Activated CD4-positive, alpha-beta memory T cell treated with anti-CD3 and anti-CD28 coated beads for 36 hours (primary cell): ENCODE results near the gene NRCAM. TPM values are rescaled to one million over a fixed set of nuclear protein-coding genes. Genes with fewer than 3 reads are reported as not detected.

ENCODE experiments used
- CTCF ChIA-PET: fragments of 350-600 bp; sonication (Branson Sonifier 250); formaldehyde crosslinking; loops from one replicate; lab custom pipeline; 2021; ENCODE audit warnings: antibody characterized with exemption, inconsistent platforms; lab: Charles Lee
- POLR2A ChIA-PET: fragments of 350-600 bp; sonication (Branson Sonifier 250); formaldehyde crosslinking; loops from one replicate; lab custom pipeline; 2021; ENCODE audit warnings: antibody characterized with exemption; lab: Charles Lee
- DNase-seq: peaks from one replicate; pipeline ENCODE4 v3.0.0-alpha.2; 2020
- H3K27ac Mint-ChIP-seq: one replicate; pipeline ENCODE4 v1.8.0; 2021; ENCODE audit warnings: mixed read lengths
- H3K27me3 Mint-ChIP-seq: one replicate; pipeline ENCODE4 v1.8.0; 2021; ENCODE audit warnings: mixed read lengths
- H3K36me3 Mint-ChIP-seq: one replicate; pipeline ENCODE4 v1.8.0; 2021; ENCODE audit warnings: mixed read lengths
- H3K4me1 Mint-ChIP-seq: one replicate; pipeline ENCODE4 v1.8.0; 2021; ENCODE audit warnings: low read depth, mixed read lengths
- H3K4me3 Mint-ChIP-seq: one replicate; pipeline ENCODE4 v1.8.0; 2021; ENCODE audit warnings: mild to moderate bottlenecking, mixed read lengths
- H3K9me3 Mint-ChIP-seq: one replicate; pipeline ENCODE4 v1.8.0; 2021; ENCODE audit warnings: mixed read lengths
- intact Hi-C: fragments of 100-400 bp; cut with micrococcal nuclease; formaldehyde crosslinking; loops from one replicate; pipeline ENCODE4 v1.15.1; 2023
- total RNA-seq, 2 experiments: library from RNA; stranded (reverse); gene quantifications; one replicate each; pipeline ENCODE4 v1.2.3, GENCODE V29; 2021

Gene NRCAM
- total RNA-seq, 2 experiments from 2014 or later, result 0.14 TPM; not detected in 1

GRCh38 chr7:108375668-108376067 is 80.6 kb downstream of the NRCAM start:
- H3K27ac Mint-ChIP-seq, result no peak overlapping the region
- no peaks in the 10 kb centered on the region for H3K4me1 Mint-ChIP-seq
- intact Hi-C loops, result no loop called here
- no peaks in the 10 kb centered on the region for H3K36me3 Mint-ChIP-seq
- no peak overlapping the region for H3K4me3 Mint-ChIP-seq
- DNase-seq, result no peak
- CTCF ChIA-PET, result no interaction called here
- peaks cover 4% of the 10 kb centered on the region for H3K27me3 Mint-ChIP-seq
- POLR2A ChIA-PET, result no interaction called here
- no peaks in the 10 kb centered on the region for H3K9me3 Mint-ChIP-seq

- Mint-ChIP-seq H3K9me3 (no peaks in the 10 kb centered on the region), H3K27ac (no peak overlapping the region), H3K36me3 (no peaks in the 10 kb centered on the region), H3K27me3 (peaks cover 4% of the 10 kb centered on the region), H3K4me3 (no peak overlapping the region), H3K4me1 (no peaks in the 10 kb centered on the region)
- ChIA-PET POLR2A (no interaction called here), CTCF (no interaction called here)
- intact Hi-C loops, result no loop called here
- no peak for DNase-seq
Observed at GRCh38 chr7:108374899-108375298, 81.3 kb downstream of the NRCAM start.

- Mint-ChIP-seq H3K27me3 (peaks cover 5% of the 10 kb centered on the region), H3K9me3 (no peaks in the 10 kb centered on the region), H3K36me3 (no peaks in the 10 kb centered on the region), H3K27ac (no peak overlapping the region), H3K4me3 (no peak overlapping the region), H3K4me1 (no peaks in the 10 kb centered on the region)
- ChIA-PET POLR2A (no interaction called here), CTCF (no interaction called here)
- intact Hi-C loops, result no loop called here
- DNase-seq, result no peak
Observed at GRCh38 chr7:108372618-108373017, 83.6 kb downstream of the NRCAM start.

DNA sequence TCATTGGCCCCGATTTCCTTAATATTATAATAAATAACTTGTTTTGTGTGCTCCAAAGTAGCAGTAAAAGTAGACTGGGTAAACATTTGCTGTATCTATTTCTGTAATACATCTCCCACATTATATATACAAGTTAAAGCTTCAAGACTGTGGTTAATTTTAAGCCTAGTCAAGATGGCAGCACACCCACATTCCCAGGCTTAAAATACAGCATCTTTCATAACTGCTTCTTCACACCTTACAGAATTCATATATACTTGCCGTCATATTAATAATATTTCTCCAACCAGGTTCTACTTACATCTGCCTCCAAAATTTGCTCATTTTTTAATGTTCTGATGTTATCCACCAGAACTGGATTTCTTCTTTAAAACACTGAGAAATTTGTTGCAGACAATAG is 85.6 kb downstream of the NRCAM start:
- no peak for DNase-seq
- H3K36me3 Mint-ChIP-seq, result no peaks in the 10 kb centered on the region
- no peaks in the 10 kb centered on the region for H3K9me3 Mint-ChIP-seq
- peaks cover 5% of the 10 kb centered on the region for H3K27me3 Mint-ChIP-seq
- ChIA-PET CTCF (no interaction called here), POLR2A (no interaction called here)
- intact Hi-C loops, result no loop called here
- H3K4me1 Mint-ChIP-seq, result no peaks in the 10 kb centered on the region
- H3K27ac Mint-ChIP-seq, result no peak overlapping the region
- H3K4me3 Mint-ChIP-seq, result no peak overlapping the region

DNA sequence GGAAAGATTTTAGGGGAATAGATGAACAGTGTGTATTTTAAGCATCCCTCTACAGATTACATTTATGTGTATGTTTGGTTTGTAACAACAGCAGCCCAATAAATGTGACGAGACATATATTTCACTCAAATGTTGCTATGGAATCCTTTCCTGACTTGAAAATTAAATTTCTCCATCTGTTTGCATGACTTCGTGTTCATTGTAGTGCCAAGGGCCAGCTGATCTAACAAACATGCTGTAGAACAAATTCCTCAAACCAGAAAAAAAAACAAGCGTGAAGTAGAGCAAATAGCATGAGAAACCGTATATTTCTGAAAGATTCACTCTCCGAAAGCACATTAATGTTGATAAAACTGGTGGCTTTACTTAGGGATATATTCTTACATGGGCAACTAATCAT is 87.8 kb downstream of the NRCAM start:
- ChIA-PET CTCF (no interaction called here), POLR2A (no interaction called here)
- no peaks in the 10 kb centered on the region for H3K4me1 Mint-ChIP-seq
- intact Hi-C loops, result no loop called here
- no peak overlapping the region for H3K4me3 Mint-ChIP-seq
- H3K9me3 Mint-ChIP-seq, result no peaks in the 10 kb centered on the region
- peaks cover 5% of the 10 kb centered on the region for H3K27me3 Mint-ChIP-seq
- H3K36me3 Mint-ChIP-seq, result no peaks in the 10 kb centered on the region
- no peak for DNase-seq
- no peak overlapping the region for H3K27ac Mint-ChIP-seq

DNA sequence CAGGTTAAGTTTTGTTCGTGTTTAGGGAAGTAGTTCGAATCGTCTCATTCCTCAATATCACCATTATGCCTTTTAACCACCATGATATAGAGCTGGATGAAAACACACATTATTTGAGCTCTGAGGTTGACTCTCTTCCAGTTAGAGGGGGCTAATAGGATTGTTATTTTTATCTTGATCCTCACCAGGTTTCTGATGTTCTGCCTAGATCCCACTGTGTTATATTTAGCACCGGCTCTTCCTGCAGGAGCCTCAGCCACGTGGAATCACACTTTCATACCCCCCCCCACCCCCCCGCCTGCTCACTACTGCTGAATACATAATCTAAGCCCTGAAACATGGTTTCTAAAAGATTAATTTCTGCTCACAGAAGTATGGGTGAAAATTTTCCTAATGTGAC is 88.3 kb downstream of the NRCAM start:
- H3K27me3 Mint-ChIP-seq, result peaks cover 3% of the 10 kb centered on the region
- no peaks in the 10 kb centered on the region for H3K4me1 Mint-ChIP-seq
- no peak overlapping the region for H3K4me3 Mint-ChIP-seq
- ChIA-PET CTCF (no interaction called here), POLR2A (no interaction called here)
- intact Hi-C loops, result no loop called here
- H3K9me3 Mint-ChIP-seq, result no peaks in the 10 kb centered on the region
- H3K27ac Mint-ChIP-seq, result no peak overlapping the region
- no peak for DNase-seq
- H3K36me3 Mint-ChIP-seq, result no peaks in the 10 kb centered on the region

GRCh38 chr7:108367314-108367713 is 88.9 kb downstream of the NRCAM start:
- POLR2A ChIA-PET, result no interaction called here
- Mint-ChIP-seq H3K9me3 (no peaks in the 10 kb centered on the region), H3K27ac (no peak overlapping the region), H3K36me3 (no peaks in the 10 kb centered on the region), H3K4me3 (no peak overlapping the region), H3K27me3 (peaks cover 2% of the 10 kb centered on the region), H3K4me1 (no peaks in the 10 kb centered on the region)
- CTCF ChIA-PET, result interaction anchor here (0.7 kb wide), 1 partner anchor 28 kb away, joined by 3 read pairs; no protein-coding TSS in a partner anchor
- intact Hi-C loops, result no loop called here
- DNase-seq, result no peak

DNA sequence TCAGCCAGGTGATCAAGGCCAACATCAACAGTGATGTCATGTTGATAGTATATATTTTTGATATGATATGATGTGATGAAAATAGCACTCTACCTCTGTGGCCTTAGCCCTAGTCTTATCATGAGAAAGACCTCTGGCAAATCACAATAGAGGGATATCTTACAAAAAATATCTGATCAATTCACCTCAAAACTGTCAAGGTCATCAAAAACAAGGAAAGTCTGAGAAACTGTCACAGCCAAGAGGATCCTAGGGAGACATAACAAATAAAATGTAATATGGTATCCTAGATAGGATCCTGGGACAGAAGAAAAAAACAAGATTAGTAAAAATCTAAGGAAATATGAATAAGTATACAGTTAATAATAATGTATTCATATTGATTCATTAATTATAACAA is 92.6 kb downstream of the NRCAM start:
- no peak overlapping the region for H3K4me3 Mint-ChIP-seq
- H3K27ac Mint-ChIP-seq, result no peak overlapping the region
- no peak for DNase-seq
- POLR2A ChIA-PET, result no interaction called here
- peaks cover 1% of the 10 kb centered on the region for H3K27me3 Mint-ChIP-seq
- intact Hi-C loops, result no loop called here
- no peaks in the 10 kb centered on the region for H3K4me1 Mint-ChIP-seq
- no peaks in the 10 kb centered on the region for H3K36me3 Mint-ChIP-seq
- CTCF ChIA-PET, result no interaction called here
- H3K9me3 Mint-ChIP-seq, result no peaks in the 10 kb centered on the region

GRCh38 chr7:108360058-108360800 is 96.0 kb downstream of the NRCAM start:
- intact Hi-C loops, result no loop called here
- Mint-ChIP-seq H3K4me3 (no peak overlapping the region), H3K36me3 (no peaks in the 10 kb centered on the region), H3K9me3 (no peaks in the 10 kb centered on the region), H3K27ac (no peak overlapping the region), H3K4me1 (no peaks in the 10 kb centered on the region), H3K27me3 (peaks cover 1% of the 10 kb centered on the region)
- CTCF ChIA-PET, result no interaction called here
- DNase-seq, result no peak
- POLR2A ChIA-PET, result no interaction called here

DNA sequence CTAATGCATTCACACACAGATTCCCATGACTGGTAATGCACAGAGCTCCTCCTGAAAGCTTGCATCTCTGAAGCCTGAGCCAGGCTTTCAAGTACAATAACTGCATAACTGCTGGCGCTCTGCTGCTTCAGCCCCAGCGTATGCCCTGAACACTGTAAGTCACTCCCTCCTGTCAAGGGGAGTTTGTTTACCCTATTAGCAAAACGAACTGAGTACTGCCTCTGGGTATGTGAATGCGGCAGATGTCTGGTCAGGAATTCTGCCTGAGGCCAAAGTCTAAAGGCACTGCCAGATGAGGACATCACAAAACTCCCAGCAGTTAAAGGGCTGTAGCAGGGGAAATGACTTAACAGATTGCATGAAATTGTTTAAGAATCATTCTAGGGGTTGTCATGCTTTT is 97.7 kb downstream of the NRCAM start:
- POLR2A ChIA-PET, result no interaction called here
- Mint-ChIP-seq H3K4me1 (no peaks in the 10 kb centered on the region), H3K27me3 (peaks cover 1% of the 10 kb centered on the region), H3K36me3 (no peaks in the 10 kb centered on the region), H3K9me3 (no peaks in the 10 kb centered on the region), H3K4me3 (no peak overlapping the region), H3K27ac (no peak overlapping the region)
- CTCF ChIA-PET, result no interaction called here
- DNase-seq, result no peak
- intact Hi-C loops, result no loop called here

DNA sequence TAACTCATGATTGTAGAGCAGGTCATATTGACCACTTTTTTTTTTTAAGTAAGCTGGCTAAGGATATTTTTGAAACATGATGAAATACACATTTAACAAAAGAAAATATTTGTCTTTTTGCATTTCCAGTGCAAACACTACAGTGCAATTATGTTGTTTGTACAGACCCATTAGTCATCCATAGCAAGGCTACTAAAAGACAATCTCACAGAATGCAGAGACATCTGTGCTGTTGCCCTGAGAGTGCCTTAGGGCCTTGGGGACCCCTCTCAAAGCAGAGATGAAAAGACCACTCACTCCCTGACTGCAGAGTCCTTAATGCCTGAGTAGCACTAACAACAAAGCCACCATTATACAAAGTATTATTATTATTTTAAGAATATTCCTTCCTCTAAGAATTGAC is 104.5 kb downstream of the NRCAM start:
- POLR2A ChIA-PET, result no interaction called here
- no peaks in the 10 kb centered on the region for H3K36me3 Mint-ChIP-seq

DNA sequence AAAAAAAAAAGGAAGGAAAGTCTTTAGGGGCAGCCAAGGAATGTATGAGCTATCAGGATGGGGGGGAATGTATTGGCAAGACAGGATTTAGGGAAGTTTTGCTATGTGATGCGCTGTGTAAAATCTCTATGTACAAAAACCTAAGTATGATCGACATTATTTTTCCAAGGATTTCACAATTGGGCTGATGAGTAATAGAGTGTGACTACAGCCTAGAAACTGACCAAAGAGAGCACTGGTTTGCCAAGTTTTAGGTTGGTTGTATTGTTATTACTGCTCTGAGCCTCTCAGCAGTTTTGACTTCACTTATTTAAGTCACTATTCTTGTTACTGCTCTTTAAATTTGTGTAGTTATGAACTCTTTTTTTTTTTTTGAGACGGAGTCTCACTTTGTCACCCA is 107.3 kb downstream of the NRCAM start:
- Mint-ChIP-seq H3K4me3 (no peak overlapping the region), H3K27ac (no peak overlapping the region), H3K27me3 (peaks cover 10% of the 10 kb centered on the region), H3K36me3 (no peaks in the 10 kb centered on the region), H3K4me1 (no peaks in the 10 kb centered on the region), H3K9me3 (no peaks in the 10 kb centered on the region)
- intact Hi-C loops, result no loop called here
- POLR2A ChIA-PET, result no interaction called here
- DNase-seq, result no peak
- CTCF ChIA-PET, result no interaction called here

More for the DNA sequence above, 104.5 kb downstream of the NRCAM start:
- H3K27me3 Mint-ChIP-seq, result peaks cover 10% of the 10 kb centered on the region
- no peak overlapping the region for H3K27ac Mint-ChIP-seq
- H3K4me3 Mint-ChIP-seq, result no peak overlapping the region
- CTCF ChIA-PET, result no interaction called here
- intact Hi-C loops, result no loop called here
- no peaks in the 10 kb centered on the region for H3K4me1 Mint-ChIP-seq
- no peak for DNase-seq
- H3K9me3 Mint-ChIP-seq, result no peaks in the 10 kb centered on the region

DNA sequence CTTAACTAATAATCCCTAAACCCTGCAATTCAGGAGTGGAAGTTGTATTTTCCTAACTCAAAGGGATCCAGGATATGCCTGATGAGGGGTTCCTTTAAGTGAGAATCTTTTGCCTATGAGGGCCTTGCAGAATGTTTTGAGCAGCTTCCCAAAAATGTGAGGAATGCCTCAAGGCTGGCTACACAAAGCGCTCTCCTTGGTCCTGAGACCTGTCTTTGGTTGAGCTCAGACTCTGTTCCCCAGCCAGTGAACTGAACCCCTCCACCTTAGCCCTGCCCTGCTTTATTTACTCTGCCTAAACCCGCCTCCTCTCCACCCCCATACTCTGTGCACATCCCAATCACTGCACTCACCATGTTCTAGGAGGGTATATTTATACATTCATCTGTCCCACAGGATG is 108.6 kb downstream of the NRCAM start:
- Mint-ChIP-seq H3K9me3 (no peaks in the 10 kb centered on the region), H3K27ac (no peak overlapping the region), H3K27me3 (peaks cover 10% of the 10 kb centered on the region), H3K4me3 (no peak overlapping the region), H3K4me1 (no peaks in the 10 kb centered on the region), H3K36me3 (no peaks in the 10 kb centered on the region)
- CTCF ChIA-PET, result no interaction called here
- intact Hi-C loops, result no loop called here
- DNase-seq, result no peak
- POLR2A ChIA-PET, result no interaction called here
